Hematopoietic multipotent progenitor cell treated with erythropoietin and hydrocortisone succinate and interleukin-3 and kit ligand, for 4 days (in vitro differentiated cells): ENCODE measurements around the gene HSP90B1.

Experiments
- DNase-seq: peaks from one replicate; pipeline ENCODE4 v3.0.0-alpha.2; 2015

Gene HSP90B1

DNA sequence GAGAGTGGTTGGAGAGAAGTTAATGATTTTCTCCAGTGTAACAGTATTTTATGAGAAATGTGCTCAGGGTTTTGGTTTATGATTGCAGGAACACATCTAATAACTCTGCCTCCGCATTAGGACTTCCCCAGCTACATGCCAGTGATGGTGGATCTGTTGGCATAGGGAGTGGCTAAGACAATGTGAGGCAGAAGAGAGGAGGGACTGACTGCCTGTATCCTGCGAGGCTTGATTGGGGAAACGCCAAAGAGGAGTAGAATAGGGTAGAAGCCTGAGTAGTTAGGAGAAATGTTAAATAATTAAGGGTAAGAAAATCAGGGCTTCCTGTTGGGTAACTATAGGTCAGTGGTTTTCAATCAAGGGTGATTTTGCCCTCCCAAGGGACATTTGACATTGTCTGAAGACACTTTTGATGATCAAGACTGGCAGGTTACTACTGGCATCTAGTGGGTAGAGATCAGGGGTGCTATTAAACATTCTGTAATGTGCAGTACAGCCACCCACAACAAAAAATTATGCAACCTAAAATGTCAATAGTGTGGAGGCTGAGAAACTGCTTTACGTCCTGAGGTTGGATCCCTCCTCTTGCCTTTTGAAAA, 48.3 kb downstream of the HSP90B1 start:
- no peak for DNase-seq

GRCh38 chr12:103986829-103987228, 56.6 kb downstream of the HSP90B1 start:
- no peak for DNase-seq

- DNase-seq = no peak
These were observed 64.0 kb downstream of the HSP90B1 start for GRCh38 chr12:103994235-103994634.

- DNase-seq = no peak
These were observed 66.4 kb downstream of the HSP90B1 start for GRCh38 chr12:103996595-103996994.

- no peak for DNase-seq
These were observed 67.2 kb downstream of the HSP90B1 start for GRCh38 chr12:103997286-103997900.
